Colonic mucosa (tissue), 4 donors: ENCODE measurements around the gene CST11. TPM values are rescaled to one million over a fixed set of nuclear protein-coding genes. Genes with fewer than 3 reads are reported as not detected.
A peak's percentile ranks its signal among the peaks of the same experiment; 100 is the strongest.

Source experiments
- DNase-seq: peaks from one replicate; pipeline ENCODE4 v3.0.0-alpha.2; 2020
- H3K27ac ChIP-seq: fragments of 200-600 bp; one replicate; pipeline ENCODE4 v1.8.0; 2021
- H3K27me3 ChIP-seq: fragments of 200-600 bp; one replicate; pipeline ENCODE4 v1.8.0; 2021
- H3K36me3 ChIP-seq: fragments of 200-600 bp; one replicate; pipeline ENCODE4 v1.8.0; 2021
- H3K4me1 ChIP-seq: fragments of 200-600 bp; one replicate; pipeline ENCODE4 v1.8.0; 2021; ENCODE audit warnings: mild to moderate bottlenecking
- H3K4me3 ChIP-seq: fragments of 200-600 bp; one replicate; pipeline ENCODE4 v1.8.0; 2021
- H3K9ac ChIP-seq, 2 donors: one replicate each; pipeline ENCODE4 v1.7.0; 2013; ENCODE audit warnings: control low read depth in 2 of 2, low read depth in 2 of 2, low read length in 2 of 2
- H3K9me3 ChIP-seq: fragments of 200-600 bp; one replicate; pipeline ENCODE4 v1.8.0; 2021
- CTCF ChIP-seq: fragments of 200-600 bp; IDR thresholded peaks from one replicate; pipeline ENCODE4 v1.8.0; 2022; ENCODE audit warnings: antibody characterized with exemption, mild to moderate bottlenecking
- intact Hi-C: fragments of 100-400 bp; cut with DNase I; formaldehyde crosslinking; loops from one replicate; pipeline ENCODE4 v1.14.1; 2022
- total RNA-seq, 2 donors: library from RNA; stranded (reverse); fragmentation: NEBNext Ultra II Directional in 1 of 2; extraction: Animal tissue kit (Norgen Biotek cat#: 25700) in 1 of 2; gene quantifications; one replicate each; pipeline ENCODE4 v1.2.1, GENCODE V29; 2021
- donor health status: healthy.
- donor health status: DM: no; HTN: no; CAD: no.
- donor health status: DM: no; HTN: no; CAD: no.

The CST11 gene
- total RNA-seq, 2 donors from 2014 or later = not detected

- Histone ChIP-seq H3K27me3 (no peaks in the 10 kb centered on the region), H3K9me3 (no peaks in the 10 kb centered on the region), H3K4me1 (no peaks in the 10 kb centered on the region), H3K36me3 (no peaks in the 10 kb centered on the region), H3K27ac (no peak overlapping the region), H3K4me3 (no peak overlapping the region), H3K9ac (no peak overlapping the region)
- TF ChIP-seq CTCF = no peak
- intact Hi-C loops = loop anchor here (5.0 kb wide), 1 partner anchor 1114 kb away; no protein-coding TSS in a partner anchor
- peak; percentile 48 for DNase-seq
Observed at GRCh38 chr20:23446505-23446904, 6.2 kb downstream of the CST11 start.

- no peaks in the 10 kb centered on the region for H3K9me3 ChIP-seq
- no peak overlapping the region for H3K9ac ChIP-seq
- H3K4me3 ChIP-seq = no peak overlapping the region
- no peak for DNase-seq
- no peak for TF ChIP-seq CTCF
- intact Hi-C loops = loop anchor here (5.0 kb wide), 1 partner anchor 1113 kb away; no protein-coding TSS in a partner anchor
- H3K36me3 ChIP-seq = no peaks in the 10 kb centered on the region
- no peaks in the 10 kb centered on the region for H3K4me1 ChIP-seq
- no peaks in the 10 kb centered on the region for H3K27me3 ChIP-seq
- H3K27ac ChIP-seq = no peak overlapping the region
Observed at GRCh38 chr20:23445596-23446217, 7.0 kb downstream of the CST11 start.

GRCh38 chr20:23444859-23445258, 7.8 kb downstream of the CST11 start:
- H3K27ac ChIP-seq = no peak overlapping the region
- H3K36me3 ChIP-seq = no peaks in the 10 kb centered on the region
- no peak for TF ChIP-seq CTCF
- no peak overlapping the region for H3K4me3 ChIP-seq
- H3K4me1 ChIP-seq = no peaks in the 10 kb centered on the region
- DNase-seq = no peak
- H3K27me3 ChIP-seq = no peaks in the 10 kb centered on the region
- intact Hi-C loops = loop anchor here (5.0 kb wide), 2 partner anchors 162 to 1113 kb away; partner anchors contain the start of gene CST9
- H3K9ac ChIP-seq = no peak overlapping the region
- H3K9me3 ChIP-seq = no peaks in the 10 kb centered on the region

GRCh38 chr20:23442436-23442835, 10.2 kb downstream of the CST11 start:
- Histone ChIP-seq H3K4me3 (no peak overlapping the region), H3K36me3 (no peaks in the 10 kb centered on the region), H3K9ac (no peak overlapping the region), H3K9me3 (no peaks in the 10 kb centered on the region), H3K27ac (no peak overlapping the region), H3K4me1 (no peaks in the 10 kb centered on the region), H3K27me3 (no peaks in the 10 kb centered on the region)
- TF ChIP-seq CTCF = no peak
- intact Hi-C loops = loop anchor here (5.0 kb wide), 1 partner anchor 165 kb away; the partner anchor contains the start of gene CST9
- no peak for DNase-seq

GRCh38 chr20:23441850-23442313, 10.8 kb downstream of the CST11 start:
- Histone ChIP-seq H3K36me3 (no peaks in the 10 kb centered on the region), H3K27me3 (no peaks in the 10 kb centered on the region), H3K4me1 (no peaks in the 10 kb centered on the region), H3K9ac (no peak overlapping the region), H3K4me3 (no peak overlapping the region), H3K27ac (no peak overlapping the region), H3K9me3 (no peaks in the 10 kb centered on the region)
- TF ChIP-seq CTCF = peak; percentile 77
- DNase-seq = peak; percentile 73
- intact Hi-C loops = loop anchor here (5.0 kb wide), 1 partner anchor 165 kb away; the partner anchor contains the start of gene CST9
